ENCODE measurements around the gene SMG6.
"Not testable (repeated sequence)": the region's sequence is repeated elsewhere in the genome, so short reads cannot be mapped to it uniquely, and the experiment has no call there.

SMG6 gene

DNA sequence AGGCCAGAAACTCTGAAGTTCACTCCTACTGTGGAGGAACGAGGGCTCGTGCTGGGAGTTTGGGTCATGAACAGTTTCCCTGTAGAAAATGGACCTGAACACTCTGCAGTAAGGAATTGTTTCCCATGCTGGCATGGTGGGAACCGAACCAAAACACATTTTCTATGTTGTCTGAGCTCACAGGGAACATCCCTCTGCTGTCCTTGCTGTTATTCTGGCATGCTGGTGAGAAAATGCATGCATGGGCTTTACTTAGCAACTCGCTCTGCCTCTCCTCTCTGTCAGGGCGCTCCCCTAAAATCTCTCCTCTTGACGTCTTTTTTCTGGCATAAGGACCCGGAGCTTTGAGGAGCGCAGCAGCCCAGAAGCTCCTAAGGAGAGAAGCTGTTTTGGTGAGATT is 283.9 kb downstream of the SMG6 start:
- no peak for DNase-seq

GRCh38 chr17:2018716-2019510 is 284.7 kb downstream of the SMG6 start:
- DNase-seq: peak; percentile 83

GRCh38 chr17:2017274-2017941 is 286.2 kb downstream of the SMG6 start:
- no peak for DNase-seq

DNA sequence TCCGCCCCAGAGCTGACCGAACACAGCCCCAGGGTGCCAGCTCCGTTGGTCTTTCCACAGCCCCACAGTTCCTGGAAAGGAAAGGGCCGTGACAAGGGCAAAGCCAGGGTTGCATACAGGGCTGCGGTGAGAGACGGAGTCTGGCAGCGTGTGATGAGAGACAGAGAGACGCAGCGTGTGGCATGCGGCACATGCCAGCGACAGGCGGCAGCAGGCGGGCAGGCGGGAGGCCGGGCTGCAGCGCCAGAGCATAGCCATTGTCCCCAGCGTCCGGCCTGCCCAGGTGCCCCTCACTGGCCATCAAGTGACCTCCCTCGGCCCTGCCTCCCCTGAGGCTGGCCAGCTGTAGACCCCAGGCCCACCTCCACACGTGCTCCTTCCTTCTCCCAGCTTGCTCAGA is 287.1 kb downstream of the SMG6 start:
- no peak for DNase-seq

DNA sequence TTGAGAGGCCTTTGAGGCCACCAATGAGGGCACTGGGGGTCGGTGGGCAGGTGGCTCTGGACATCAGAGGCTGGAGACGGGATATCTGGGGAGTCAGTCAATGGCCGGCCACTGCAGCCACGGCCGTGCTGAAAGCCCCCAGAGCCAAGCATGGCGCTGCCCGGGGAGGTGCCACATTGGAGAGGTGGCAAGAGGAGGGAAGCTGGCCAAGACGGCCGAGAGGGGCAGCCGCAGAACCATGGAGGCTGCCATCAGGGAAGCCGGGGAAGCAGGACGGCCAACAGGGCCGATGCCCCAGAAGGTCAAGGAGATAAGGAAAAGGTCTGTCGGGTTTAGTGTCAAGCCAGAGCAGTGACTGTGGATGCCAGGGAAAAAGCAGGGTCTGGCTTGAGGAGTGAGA is 288.3 kb downstream of the SMG6 start:
- DNase-seq: no peak

GRCh38 chr17:2013994-2014317 is 289.6 kb downstream of the SMG6 start:
- DNase-seq: no peak

- not testable (repeated sequence) for DNase-seq
Observed at GRCh38 chr17:2013220-2013993, 290.2 kb downstream of the SMG6 start.

DNA sequence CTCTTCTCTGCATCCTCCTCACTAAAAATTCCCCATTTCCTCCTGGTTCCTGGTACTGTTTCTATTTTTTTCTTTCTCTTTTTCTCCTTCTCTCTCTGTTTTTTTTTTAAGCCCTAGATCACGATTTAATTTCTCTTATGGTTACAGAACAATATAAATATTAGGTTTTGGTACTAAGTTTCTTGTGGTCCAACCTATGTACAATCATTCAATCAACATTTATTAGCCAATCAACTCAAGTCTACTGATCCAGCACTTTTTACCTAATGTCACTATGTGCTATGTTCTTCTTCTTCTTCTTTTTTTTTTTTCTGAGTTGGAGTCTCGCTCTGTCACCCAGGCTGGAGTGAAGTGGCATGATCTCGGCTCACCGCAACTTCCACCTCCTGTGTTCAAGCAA is 291.1 kb downstream of the SMG6 start:
- DNase-seq: no peak

GRCh38 chr17:2011411-2012371 is 291.9 kb downstream of the SMG6 start:
- no peak for DNase-seq
